Measurements from ENCODE around the gene EPN3.

Gene EPN3

DNA sequence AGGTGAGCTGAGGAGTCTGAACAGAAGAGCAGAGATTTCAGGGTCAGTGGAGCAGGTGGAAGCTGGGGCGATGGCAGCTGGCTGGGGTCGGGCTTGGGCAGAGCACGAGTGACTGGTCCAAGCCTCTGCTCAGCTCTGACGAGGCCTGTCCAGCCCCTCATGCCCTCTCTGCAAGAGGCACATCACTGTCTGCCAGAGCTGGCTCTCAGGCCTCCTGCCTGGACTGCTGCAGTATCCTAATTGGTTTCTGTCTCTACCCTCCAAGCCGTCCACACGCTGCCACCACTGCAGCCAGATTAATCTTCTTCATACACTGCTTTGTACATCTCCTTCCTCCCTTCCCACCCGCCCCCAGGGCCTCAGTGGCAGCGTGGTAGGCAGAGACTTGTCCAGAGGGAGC is 53.4 kb downstream of the EPN3 start (continued):
- TF ChIP-seq CTCF (tag by site-specific recombination; IDR thresholded peaks at IDR 0.05) (no peak), MEIS1 (CRISPR knock-in tag; IDR thresholded peaks at IDR 0.05; ENCODE audit: borderline replicate concordance) (no peak)

- ChIA-PET CTCF (interaction anchor here (0.6 to 1.1 kb wide), 3 partner anchors 8 to 118 kb away, joined by 3 to 5 read pairs (median 4); no protein-coding TSS in a partner anchor), POLR2A (interaction anchor here (0.6 kb wide), 1 partner anchor 13 kb away, joined by 3 read pairs; no protein-coding TSS in a partner anchor)
- Histone ChIP-seq H3K36me3 (ENCODE audit: control insufficient read depth in 2 of 2, insufficient read depth in 1 of 2, low read length in 2 of 2) (no peaks in the 10 kb centered on the region), H3K27ac (ENCODE audit: extremely low read depth, low read depth, low read length) (no peak overlapping the region), H3K9me3 (ENCODE audit: control insufficient read depth, insufficient read depth, low read depth, low read length) (no peaks in the 10 kb centered on the region), H3K4me3 (ENCODE audit: low read depth, low read length) (no peak overlapping the region), H3K4me1 (ENCODE audit: control insufficient read depth, insufficient read depth, low read length) (0 out of 2 replicates have a peak, but pooled peaks cover 3% of the 10 kb centered on the region)
- TF ChIP-seq GLIS1 (tag by site-specific recombination; IDR thresholded peaks at IDR 0.05) (peak; percentile 29), ZBTB8A (tag by site-specific recombination; IDR thresholded peaks at IDR 0.05) (no peak), ZIC2 (tag by site-specific recombination; IDR thresholded peaks at IDR 0.05) (peak; percentile 45), ZNF223 (tag by site-specific recombination; IDR thresholded peaks at IDR 0.05) (no peak)
Measured at GRCh38 chr17:50586421-50587247, 54.1 kb downstream of the EPN3 start.

DNA sequence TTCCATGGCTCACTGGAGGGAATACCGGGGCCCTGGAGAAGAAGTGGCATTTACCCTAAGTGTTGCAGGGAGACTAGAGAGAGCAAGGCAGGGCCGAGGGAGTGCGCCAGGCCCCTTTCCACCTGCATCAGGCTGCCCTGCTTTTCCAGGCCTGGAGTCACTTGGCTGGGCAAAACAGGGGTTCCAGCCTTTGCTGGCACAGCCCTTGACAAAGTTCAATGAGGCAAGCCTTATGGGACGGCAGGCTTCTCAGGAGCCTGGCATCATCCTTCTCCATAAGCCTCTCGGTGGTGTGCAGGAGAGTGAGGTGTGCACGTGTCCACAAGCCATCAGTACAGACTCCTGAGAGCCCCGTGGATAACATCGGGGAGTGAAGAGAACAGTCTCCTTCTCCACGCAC is 55.0 kb downstream of the EPN3 start:
- Histone ChIP-seq H3K36me3 (ENCODE audit: control insufficient read depth in 2 of 2, insufficient read depth in 1 of 2, low read length in 2 of 2) (no peaks in the 10 kb centered on the region), H3K27ac (ENCODE audit: extremely low read depth, low read depth, low read length) (no peak overlapping the region), H3K9me3 (ENCODE audit: control insufficient read depth, insufficient read depth, low read depth, low read length) (no peaks in the 10 kb centered on the region), H3K4me3 (ENCODE audit: low read depth, low read length) (no peak overlapping the region), H3K4me1 (ENCODE audit: control insufficient read depth, insufficient read depth, low read length) (0 out of 2 replicates have a peak, but pooled peaks cover 3% of the 10 kb centered on the region)
- ChIA-PET POLR2A (no interaction called here), CTCF (interaction anchor here (0.8 to 2.2 kb wide), 3 partner anchors 39 to 92 kb away, joined by 3 to 15 read pairs (median 3); no protein-coding TSS in a partner anchor)
- TF ChIP-seq ZNF23 (tag by site-specific recombination; IDR thresholded peaks at IDR 0.05; ENCODE audit: borderline replicate concordance) (no peak), ZNF211 (tag by site-specific recombination; IDR thresholded peaks at IDR 0.05; ENCODE audit: low read depth) (no peak), ZNF645 (tag by site-specific recombination; IDR thresholded peaks at IDR 0.05) (no peak), ZNF548 (tag by site-specific recombination; IDR thresholded peaks at IDR 0.05) (no peak), ZFP41 (tag by site-specific recombination; IDR thresholded peaks at IDR 0.05; ENCODE audit: borderline replicate concordance) (no peak), ZNF366 (tag by site-specific recombination; conservative IDR thresholded peaks at IDR 0.05) (no peak), ZNF837 (tag by site-specific recombination; IDR thresholded peaks at IDR 0.05) (no peak), ZNF311 (tag by site-specific recombination; IDR thresholded peaks at IDR 0.05; ENCODE audit: borderline replicate concordance) (no peak), ZNF768 (tag by site-specific recombination; IDR thresholded peaks at IDR 0.05) (no peak), ZNF792 (tag by site-specific recombination; IDR thresholded peaks at IDR 0.05) (no peak), OSR2 (tag by site-specific recombination; IDR thresholded peaks at IDR 0.05) (no peak), SCRT1 (tag by site-specific recombination; IDR thresholded peaks at IDR 0.05; ENCODE audit: borderline replicate concordance) (no peak), ZNF2 (tag by site-specific recombination; IDR thresholded peaks at IDR 0.05) (no peak)
- TF ChIP-seq, protein P1, sequence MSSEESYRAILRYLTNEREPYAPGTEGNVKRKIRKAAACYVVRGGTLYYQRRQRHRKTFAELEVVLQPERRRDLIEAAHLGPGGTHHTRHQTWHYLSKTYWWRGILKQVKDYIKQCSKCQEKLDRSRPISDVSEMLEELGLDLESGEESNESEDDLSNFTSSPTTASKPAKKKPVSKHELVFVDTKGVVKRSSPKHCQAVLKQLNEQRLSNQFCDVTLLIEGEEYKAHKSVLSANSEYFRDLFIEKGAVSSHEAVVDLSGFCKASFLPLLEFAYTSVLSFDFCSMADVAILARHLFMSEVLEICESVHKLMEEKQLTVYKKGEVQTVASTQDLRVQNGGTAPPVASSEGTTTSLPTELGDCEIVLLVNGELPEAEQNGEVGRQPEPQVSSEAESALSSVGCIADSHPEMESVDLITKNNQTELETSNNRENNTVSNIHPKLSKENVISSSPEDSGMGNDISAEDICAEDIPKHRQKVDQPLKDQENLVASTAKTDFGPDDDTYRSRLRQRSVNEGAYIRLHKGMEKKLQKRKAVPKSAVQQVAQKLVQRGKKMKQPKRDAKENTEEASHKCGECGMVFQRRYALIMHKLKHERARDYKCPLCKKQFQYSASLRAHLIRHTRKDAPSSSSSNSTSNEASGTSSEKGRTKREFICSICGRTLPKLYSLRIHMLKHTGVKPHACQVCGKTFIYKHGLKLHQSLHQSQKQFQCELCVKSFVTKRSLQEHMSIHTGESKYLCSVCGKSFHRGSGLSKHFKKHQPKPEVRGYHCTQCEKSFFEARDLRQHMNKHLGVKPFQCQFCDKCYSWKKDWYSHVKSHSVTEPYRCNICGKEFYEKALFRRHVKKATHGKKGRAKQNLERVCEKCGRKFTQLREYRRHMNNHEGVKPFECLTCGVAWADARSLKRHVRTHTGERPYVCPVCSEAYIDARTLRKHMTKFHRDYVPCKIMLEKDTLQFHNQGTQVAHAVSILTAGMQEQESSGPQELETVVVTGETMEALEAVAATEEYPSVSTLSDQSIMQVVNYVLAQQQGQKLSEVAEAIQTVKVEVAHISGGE (tag by site-specific recombination; conservative IDR thresholded peaks at IDR 0.05; ENCODE audit: low read depth) = no peak
- TF ChIP-seq, protein P2, sequence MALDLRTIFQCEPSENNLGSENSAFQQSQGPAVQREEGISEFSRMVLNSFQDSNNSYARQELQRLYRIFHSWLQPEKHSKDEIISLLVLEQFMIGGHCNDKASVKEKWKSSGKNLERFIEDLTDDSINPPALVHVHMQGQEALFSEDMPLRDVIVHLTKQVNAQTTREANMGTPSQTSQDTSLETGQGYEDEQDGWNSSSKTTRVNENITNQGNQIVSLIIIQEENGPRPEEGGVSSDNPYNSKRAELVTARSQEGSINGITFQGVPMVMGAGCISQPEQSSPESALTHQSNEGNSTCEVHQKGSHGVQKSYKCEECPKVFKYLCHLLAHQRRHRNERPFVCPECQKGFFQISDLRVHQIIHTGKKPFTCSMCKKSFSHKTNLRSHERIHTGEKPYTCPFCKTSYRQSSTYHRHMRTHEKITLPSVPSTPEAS (tag by site-specific recombination; IDR thresholded peaks at IDR 0.05) = no peak
- TF ChIP-seq, protein P3, sequence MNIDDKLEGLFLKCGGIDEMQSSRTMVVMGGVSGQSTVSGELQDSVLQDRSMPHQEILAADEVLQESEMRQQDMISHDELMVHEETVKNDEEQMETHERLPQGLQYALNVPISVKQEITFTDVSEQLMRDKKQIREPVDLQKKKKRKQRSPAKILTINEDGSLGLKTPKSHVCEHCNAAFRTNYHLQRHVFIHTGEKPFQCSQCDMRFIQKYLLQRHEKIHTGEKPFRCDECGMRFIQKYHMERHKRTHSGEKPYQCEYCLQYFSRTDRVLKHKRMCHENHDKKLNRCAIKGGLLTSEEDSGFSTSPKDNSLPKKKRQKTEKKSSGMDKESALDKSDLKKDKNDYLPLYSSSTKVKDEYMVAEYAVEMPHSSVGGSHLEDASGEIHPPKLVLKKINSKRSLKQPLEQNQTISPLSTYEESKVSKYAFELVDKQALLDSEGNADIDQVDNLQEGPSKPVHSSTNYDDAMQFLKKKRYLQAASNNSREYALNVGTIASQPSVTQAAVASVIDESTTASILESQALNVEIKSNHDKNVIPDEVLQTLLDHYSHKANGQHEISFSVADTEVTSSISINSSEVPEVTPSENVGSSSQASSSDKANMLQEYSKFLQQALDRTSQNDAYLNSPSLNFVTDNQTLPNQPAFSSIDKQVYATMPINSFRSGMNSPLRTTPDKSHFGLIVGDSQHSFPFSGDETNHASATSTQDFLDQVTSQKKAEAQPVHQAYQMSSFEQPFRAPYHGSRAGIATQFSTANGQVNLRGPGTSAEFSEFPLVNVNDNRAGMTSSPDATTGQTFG (tag by site-specific recombination; IDR thresholded peaks at IDR 0.05; ENCODE audit: borderline replicate concordance) = no peak

Measured in HEK293 (cell line).